Fibroblast of skin of scalp (primary cell): ENCODE measurements around the gene SH3TC1.

Source experiments
- DNase-seq: peaks from one replicate; pipeline ENCODE4 v3.0.0-alpha.2; 2013

SH3TC1 gene

DNA sequence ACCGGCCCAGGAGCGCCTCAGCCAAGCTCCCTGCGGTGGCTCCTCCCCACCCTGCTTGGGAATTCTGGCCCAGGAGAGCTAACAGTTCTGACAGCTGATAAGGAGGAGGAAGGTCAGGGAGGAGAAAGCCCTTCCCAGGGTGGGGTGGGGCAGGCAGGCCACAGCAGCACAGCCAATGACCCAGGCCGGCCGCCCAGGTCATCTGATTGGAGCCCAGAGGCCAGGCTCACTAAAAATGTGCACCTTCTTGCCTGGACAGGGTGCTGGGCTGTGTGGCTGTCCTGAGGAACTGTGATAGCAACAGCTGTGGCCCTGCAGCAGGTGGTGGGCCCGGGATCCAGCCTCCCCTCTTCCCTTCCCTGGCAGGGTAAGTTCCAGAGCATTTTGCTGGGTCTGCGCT lies 17.2 kb upstream of the SH3TC1 start:
- no peak for DNase-seq

DNA sequence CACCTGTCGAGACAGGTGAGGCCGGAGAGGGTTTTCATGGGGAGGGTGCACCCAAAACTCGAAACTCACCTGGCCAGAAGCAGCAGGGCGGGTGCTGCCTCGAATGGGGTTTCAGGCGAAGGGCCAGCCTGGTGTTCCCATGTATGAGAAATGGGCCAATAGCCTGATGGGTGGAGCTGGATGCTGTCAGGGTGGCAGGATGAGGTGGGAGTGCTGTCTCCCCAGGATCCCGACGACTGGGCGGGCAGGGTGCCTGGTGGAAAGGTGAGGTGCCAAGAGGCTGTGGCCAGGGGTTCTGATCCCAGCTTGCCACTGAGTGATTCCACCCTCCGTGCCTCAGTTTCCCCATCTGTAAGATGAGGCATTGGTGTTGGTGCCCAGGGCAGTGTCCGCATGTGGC lies 16.8 kb upstream of the SH3TC1 start:
- DNase-seq, result no peak

GRCh38 chr4:8182858-8183725 lies 16.0 kb upstream of the SH3TC1 start:
- peak; percentile 78 for DNase-seq

- DNase-seq, result no peak
These were observed 15.0 kb upstream of the SH3TC1 start for GRCh38 chr4:8184061-8184460.

DNA sequence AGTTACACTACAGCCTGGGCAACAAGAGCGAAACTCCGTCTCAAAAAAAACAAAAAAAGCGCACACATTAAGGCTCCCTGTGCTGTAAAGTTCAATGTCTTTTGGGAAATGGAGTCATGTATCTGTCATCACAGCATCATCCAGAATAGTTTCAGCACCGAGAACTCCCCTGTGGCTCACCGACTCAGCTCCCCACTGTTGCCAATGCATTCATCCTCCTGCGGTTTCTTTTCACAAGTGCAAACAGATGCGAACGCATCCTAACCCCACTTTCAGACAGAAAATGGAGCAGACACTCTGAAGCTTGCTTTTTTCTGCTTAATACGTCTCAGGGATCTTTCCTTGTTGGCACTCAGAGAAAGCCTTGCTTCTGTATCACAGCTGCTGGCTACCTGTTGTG lies 13.8 kb upstream of the SH3TC1 start:
- peak; percentile 89 for DNase-seq

DNA sequence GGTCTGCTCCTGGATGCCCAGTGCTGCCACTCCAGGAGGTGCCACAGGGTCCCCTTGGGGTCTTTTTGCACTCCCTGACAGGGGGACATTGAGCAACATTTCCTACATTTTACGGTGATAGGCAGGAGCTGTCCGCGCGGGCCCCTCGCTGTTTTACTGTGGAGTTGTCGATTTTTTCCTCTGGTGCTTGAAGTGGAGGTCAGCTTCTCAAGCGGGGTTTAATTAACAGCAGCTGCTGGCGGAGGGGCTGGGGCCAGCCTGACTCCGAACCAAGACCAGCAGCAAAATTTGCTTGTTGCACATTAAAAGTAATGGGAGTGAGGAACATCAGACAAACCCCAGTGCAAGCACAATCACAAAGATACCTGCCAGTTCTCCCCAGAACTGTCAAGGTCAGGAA lies 13.2 kb upstream of the SH3TC1 start:
- DNase-seq, result no peak

DNA sequence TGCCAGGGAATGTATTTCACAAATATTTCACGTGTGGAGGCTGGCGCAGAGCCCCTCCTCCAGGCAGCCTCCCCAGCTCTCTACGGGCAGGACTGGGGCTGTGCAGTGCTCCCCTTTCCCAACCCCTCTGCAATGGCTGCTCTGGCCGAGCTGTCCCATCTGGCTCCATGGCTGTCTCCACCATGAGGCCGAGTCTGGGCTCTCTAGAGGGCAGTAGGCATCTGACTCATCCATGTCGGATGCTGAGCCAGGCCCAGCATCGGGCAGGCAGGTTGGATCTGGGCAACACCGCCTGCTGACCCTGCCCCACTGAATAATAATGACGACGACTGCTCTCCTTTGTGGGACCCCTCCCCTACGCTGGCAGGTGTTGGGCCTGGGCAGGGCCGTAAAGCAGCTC lies 11.0 kb upstream of the SH3TC1 start:
- DNase-seq, result no peak

DNA sequence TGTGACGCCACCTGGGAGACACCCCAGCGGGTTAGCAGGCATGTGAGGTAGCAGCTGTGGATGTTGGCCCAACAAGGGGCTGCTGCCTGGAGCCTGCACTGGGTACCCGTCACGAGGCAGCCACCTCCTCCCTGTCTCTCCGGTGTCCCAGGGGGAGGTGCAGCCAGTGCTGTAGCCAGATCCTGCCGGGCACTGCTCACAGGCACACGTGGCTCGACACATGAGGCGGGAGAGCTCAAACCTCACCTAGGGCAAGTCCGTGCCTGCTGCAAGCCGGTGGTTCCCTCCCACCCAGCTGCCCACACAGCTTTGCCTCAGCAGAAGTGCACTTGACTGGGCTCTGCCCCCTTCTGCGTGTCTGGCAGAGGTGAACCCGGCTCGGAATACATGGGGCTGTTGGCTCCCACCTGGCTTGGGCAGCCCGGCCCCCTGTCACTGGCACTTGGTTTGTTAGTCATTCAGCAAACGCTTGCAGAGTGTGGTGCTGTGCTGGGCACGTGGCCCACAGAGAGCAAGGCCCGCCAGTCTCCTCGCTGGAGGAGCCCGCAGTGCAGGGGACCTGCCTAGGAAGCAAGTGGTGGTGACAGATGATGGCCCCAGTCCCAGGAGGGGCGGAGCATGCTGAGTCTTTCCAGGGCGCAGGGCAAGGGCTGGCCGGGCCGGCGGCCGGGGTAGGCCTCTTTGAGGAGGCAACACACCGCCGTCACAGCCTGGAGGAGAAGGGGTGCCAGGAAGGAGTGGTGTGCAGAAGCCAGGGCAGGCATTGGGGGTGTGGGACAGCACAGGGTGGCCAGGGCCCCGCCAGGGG lies 10.1 kb upstream of the SH3TC1 start:
- DNase-seq, result no peak

DNA sequence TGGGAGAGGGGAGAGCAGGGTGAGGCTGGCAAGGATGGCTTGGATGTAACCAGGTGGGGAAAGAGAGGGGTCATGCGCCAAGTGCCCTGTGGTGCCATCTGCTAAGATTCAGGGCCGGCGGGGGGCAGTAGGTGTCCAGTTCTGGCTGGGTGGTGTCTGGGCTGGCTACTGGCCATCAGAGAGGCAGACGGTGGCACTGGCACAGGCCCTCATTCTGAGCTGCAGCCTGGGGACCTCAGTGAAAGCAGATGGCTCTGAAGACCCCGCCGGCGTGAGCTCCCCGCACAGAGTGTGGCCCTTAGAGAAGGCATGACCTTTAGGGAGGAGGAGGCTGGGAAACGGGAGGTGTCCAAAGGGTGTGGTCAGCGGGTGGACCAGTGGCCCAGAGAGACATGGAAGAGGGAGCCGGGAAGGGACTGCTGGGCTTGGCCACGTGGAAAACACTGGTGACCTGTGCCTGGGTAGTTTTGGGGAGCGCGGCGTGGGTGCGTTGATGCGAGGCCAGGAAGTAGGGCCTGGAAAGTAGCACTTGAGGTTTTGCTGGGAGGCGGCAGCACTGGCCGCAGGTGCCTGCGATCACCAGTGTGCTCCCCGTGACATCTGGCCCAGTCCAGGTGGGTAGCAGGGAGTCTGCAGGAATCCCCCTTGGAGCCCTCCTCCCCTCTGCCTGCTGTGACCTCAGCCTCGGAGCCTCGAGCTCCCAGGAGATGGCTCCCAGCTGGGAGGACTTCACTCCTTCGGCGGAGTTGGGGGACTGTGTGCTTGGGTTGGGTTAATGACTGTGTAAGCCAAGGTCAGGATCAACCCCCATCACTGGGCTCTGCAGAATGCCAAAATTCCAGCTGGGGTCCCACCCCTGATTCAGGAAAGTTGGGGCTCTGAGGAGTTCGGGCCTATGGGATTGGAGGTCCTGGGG lies 9.3 kb upstream of the SH3TC1 start:
- DNase-seq, result no peak

DNA sequence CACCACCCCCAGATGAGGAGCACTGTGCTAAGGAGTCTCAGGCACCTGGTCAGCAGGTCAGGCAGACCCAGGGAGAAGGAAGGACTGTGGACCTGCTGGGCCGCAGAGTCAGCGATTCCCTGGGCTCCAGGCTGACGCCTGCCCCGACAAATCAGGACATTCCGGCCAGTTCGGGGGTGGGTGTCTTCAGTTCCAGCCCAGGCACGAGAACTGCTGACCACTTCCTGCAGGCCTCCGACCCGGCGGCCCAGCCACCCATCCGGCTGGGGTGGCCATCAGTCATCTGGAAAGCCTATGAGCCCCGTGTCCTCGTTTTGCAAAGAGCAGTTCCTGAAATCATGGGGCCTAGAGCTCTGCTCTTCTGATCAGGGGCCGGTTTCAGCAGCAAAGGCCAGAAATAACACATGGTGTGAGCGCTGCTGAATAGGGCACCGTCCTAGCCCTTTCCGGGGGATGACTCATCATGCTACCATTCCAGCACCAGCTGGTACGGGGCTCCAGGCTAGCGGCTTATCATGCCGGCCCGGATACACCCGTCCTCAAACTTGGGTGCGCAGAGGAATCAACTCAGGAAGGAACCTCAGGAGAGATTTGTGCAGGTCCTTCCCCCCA lies 7.8 kb upstream of the SH3TC1 start:
- no peak for DNase-seq

DNA sequence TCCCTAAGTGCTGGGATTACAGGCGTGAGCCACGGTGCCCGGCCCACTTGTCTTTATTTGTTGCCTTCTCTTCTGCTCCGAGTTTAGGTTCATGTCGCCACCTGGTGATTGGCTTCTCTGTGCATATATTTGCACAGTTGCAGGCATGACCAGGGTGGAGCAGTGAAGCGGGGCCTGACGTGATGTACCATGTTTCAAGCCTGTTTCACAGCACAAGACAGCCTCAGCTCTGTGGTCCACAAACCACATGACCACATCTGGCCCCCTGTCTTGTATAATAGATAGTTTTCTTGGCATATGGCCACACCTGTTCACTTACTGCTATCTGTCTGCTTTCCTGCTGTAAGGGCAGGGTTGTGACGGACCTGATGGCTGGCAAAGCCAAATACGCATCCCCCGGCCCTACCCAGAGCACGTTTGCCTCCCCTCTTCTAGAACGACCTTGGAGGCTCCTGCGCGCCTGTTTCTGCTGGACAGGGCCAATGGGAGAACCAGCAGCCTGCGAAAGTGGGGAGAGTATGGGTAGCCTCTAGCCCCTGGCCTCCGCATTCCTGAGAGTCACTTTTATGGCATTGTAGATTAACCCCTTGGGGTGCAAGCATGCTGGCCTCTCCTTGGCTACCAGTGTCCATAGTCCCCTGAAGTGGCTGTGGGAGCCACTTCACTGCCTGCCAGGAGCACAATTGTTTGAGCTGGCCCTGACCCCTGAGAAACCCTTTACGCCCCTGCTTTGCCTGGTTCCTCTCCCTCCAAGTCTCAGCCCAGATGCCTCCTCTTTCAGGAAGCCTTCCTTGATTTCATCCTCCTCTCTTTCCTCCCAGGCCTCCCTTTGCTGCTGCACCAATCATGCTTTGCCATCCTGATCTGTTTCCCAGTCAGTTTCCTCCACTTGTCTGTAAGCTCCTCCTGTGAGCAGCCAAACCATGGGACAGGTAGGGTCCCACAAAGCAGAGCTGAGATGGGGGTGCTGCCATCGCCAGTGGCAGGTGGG lies 6.0 kb upstream of the SH3TC1 start:
- peak; percentile 40 for DNase-seq

DNA sequence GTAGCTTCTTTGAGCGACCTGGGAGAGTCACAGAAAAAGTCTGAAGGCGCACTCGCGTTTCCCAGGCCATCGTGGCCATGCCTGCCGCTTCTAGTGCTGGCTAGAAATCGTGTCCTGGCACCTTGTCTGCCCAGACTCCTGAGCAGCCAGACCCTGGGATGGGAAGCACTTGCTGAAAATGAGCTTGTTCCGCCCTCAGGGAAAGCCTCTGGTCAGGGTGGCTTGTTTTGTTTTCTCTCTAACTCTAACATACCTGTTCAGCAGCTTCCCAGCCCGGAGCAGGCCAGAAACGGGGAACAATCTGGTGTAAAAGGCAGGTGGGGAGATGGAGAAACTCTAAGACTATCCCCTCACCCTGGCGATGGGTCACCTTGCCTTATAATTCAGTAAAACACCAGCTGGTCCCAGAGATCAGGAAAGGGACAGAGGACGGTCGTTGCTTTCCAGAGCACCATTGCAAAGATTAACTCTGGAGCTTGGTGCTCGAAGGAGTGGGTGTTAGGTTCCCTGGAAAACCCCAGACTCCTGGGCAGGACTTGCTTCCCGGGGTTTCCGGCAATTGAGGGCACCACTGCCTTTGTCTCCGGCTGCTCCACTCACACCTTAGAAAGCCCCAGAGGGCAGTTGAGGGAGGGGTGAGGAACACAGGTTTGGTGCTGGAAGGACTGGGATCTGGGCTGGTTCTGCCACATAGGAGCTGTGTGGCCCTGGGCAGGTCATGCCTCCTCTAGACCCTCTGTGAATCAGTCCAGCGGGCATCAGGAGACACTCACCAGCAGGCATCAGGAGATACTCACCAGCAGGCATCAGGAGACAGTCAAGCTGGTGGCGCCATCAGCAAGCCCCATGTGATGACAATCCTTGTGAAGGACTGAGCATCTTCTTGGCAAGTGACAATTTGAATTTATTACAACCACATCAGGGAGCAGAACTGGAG lies 4.5 kb upstream of the SH3TC1 start:
- no peak for DNase-seq

- DNase-seq, result no peak
These were observed 3.7 kb upstream of the SH3TC1 start for GRCh38 chr4:8195431-8195830.

DNA sequence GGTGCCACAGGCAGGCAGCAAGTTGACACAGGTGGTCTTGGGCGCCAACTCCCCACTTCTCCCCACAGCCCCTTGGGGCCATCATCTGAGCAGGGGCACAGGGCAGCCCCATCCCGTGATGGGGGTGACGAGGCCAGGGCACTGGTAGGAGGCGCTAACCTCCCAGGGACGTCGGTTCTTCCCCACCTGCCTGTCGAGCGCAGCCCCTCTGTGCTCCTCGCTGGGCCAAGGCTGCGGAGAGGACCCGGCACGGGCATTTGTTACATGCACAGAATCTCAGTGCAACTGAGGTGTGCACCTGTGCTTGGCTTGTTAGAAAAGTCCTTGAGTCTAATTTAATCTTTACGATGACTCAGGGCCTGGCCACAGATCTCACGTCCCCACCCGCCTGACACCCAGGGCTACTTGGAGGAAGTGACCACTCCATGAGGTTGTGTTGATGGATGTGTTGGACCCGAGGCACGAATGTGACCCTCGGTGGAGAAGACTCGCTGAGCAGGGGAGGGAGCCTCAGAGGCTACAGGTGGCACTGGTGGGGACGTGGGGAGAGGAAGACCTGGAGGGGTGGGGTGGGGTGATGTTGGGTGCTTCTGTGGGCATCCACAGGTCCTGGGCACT lies 3.1 kb upstream of the SH3TC1 start:
- no peak for DNase-seq

DNA sequence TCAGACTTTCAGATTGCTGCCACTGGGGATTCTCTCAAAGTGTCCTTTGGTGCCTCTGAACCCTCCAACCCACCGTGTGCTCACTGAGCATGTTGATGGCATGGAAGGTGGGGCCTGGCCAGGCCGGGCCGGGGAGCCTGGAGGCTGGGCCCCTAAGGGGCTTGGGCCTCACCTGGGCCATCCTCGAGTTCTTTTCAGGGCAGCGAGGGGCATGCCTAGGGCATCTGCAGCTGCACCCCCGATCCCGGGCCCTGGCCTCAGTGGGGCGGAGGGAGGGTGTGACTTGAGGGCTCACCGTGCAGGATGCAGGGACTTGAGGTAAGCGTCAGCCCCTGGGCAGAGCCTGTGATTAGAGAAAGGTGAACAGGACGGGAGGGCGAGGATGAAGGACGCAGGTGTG lies 1.6 kb upstream of the SH3TC1 start:
- DNase-seq, result no peak

- DNase-seq, result no peak
These were observed 734 bp upstream of the SH3TC1 start for GRCh38 chr4:8198206-8198905.

DNA sequence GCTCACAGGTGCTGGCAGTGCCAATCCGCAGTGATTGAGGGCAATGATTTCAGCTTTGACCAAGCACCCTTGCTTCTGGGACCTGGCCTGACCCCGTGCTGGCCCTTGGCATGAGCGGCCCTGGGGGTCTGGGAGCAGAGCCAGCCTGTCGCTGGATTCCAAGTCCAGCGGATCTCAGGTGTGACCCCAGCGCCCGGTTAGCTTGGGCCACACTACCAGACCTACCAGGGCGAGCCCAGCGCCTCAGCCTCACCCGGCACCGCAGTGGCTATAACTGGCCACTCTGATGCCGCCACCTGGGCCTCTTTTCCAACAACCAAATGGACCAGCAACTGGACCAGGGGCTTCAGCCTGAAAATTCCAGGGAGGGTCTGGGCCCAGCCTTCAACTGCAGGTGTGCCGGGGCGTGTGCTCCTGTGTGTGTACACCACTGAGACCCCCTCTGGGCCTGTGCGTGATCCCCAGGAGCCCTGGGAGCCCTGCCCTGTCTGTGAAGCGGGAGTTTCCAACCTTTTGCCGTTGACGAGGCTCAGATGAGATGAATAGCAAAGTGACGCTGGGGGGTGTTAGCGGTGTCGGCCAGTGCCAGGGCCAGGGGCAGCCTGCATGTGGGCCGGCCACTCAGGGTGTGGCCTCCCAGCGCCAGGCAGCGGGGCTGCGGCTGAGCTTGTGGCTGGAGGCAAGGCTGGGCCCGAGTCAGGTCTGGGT lies 658 bp downstream of the SH3TC1 start:
- DNase-seq, result no peak
